Fibroblast of lung (primary cell): ENCODE data around the gene PRDM16.

ENCODE experiments used
- CTCF ChIP-seq, 2 donors: IDR thresholded peaks in 1 of 2; conservative IDR thresholded peaks in 1 of 2; 1 replicate in 1 of 2; 2 replicates in 1 of 2; pipeline ENCODE4 v1.5.1; 2011 to 2012; ENCODE audit warnings: low read length in 2 of 2, control low read depth in 1 of 2, inconsistent platforms in 1 of 2, low read depth in 1 of 2, mild to moderate bottlenecking in 1 of 2
- EZH2 ChIP-seq: IDR thresholded peaks from 2 replicates; pipeline ENCODE4 v1.5.1; 2012; ENCODE audit warnings: low read length, control low read depth, mild to moderate bottlenecking; ENCODE audit errors: missing control alignments

GRCh38 chr1:3242408-3243260 lies 173.6 kb downstream of the PRDM16 start:
- TF ChIP-seq CTCF (conservative IDR thresholded peaks at IDR 0.05 in 1 of 2, IDR thresholded peaks at IDR 0.05 in 1 of 2; ENCODE audit: low read depth in 1 of 2, low read length in 2 of 2) (no peak), EZH2 (no peak)
